ENCODE data around the gene SRPK2. TPM values are rescaled to one million over a fixed set of nuclear protein-coding genes. Genes with fewer than 3 reads are reported as not detected.
A peak's percentile ranks its signal among the peaks of the same experiment; 100 is the strongest.
"Not testable (repeated sequence)": the region's sequence is repeated elsewhere in the genome, so short reads cannot be mapped to it uniquely, and the experiment has no call there.

Gene SRPK2
- total RNA-seq, 4 donors from 2014 or later = 33.0 to 47.4 (median 42.8) TPM

GRCh38 chr7:105268511-105269392, 120.0 kb downstream of the SRPK2 start:
- Histone ChIP-seq H3K27me3 (no peaks in the 10 kb centered on the region), H3K9me3 (no peaks in the 10 kb centered on the region), H3K4me1 (peaks cover 28 to 37% (median 34%) of the 10 kb centered on the region in 4 donors), H3K36me3 (no peaks in the 10 kb centered on the region), H3K27ac (replicated peaks in 1 of 4) (peak overlapping the region; percentile 69 to 77 (median 76)), H3K4me3 (peak overlapping the region; percentile 37 to 56 (median 47))
- WGBS = 1% methylated on average over 6 of the region's 6 CpGs
- no peak for DNase-seq (ENCODE audit: extremely low spot score)
- TF ChIP-seq, protein P1, sequence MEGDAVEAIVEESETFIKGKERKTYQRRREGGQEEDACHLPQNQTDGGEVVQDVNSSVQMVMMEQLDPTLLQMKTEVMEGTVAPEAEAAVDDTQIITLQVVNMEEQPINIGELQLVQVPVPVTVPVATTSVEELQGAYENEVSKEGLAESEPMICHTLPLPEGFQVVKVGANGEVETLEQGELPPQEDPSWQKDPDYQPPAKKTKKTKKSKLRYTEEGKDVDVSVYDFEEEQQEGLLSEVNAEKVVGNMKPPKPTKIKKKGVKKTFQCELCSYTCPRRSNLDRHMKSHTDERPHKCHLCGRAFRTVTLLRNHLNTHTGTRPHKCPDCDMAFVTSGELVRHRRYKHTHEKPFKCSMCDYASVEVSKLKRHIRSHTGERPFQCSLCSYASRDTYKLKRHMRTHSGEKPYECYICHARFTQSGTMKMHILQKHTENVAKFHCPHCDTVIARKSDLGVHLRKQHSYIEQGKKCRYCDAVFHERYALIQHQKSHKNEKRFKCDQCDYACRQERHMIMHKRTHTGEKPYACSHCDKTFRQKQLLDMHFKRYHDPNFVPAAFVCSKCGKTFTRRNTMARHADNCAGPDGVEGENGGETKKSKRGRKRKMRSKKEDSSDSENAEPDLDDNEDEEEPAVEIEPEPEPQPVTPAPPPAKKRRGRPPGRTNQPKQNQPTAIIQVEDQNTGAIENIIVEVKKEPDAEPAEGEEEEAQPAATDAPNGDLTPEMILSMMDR (IDR thresholded peaks at IDR 0.05) = no peak
- peak; percentile 35 to 61 for TF ChIP-seq POLR2AphosphoS5 (IDR thresholded peaks at IDR 0.05)
- TF ChIP-seq POLR2A (IDR thresholded peaks at IDR 0.05; ENCODE audit: low read depth) = no peak
- TF ChIP-seq EP300 (IDR thresholded peaks at IDR 0.05) = no peak
- intact Hi-C loops (cut with DNase I) = no loop called here

GRCh38 chr7:105268056-105268455, 120.7 kb downstream of the SRPK2 start:
- no peaks in the 10 kb centered on the region for H3K9me3 ChIP-seq
- peaks cover 28 to 37% (median 34%) of the 10 kb centered on the region in 4 donors for H3K4me1 ChIP-seq
- intact Hi-C loops (cut with DNase I) = no loop called here
- TF ChIP-seq EP300 (IDR thresholded peaks at IDR 0.05) = no peak
- TF ChIP-seq, protein P1 (IDR thresholded peaks at IDR 0.05) = peak in 1 of 3 experiments; percentile 18
- H3K36me3 ChIP-seq = no peaks in the 10 kb centered on the region
- WGBS = 24% methylated on average over 1 of the region's 1 CpG
- H3K27ac ChIP-seq (replicated peaks in 1 of 4) = peak overlapping the region; percentile 69 to 77 (median 76)
- DNase-seq (ENCODE audit: extremely low spot score) = no peak
- no peaks in the 10 kb centered on the region for H3K27me3 ChIP-seq
- H3K4me3 ChIP-seq = peak overlapping the region; percentile 37 to 56 (median 47)

GRCh38 chr7:105267244-105267643, 121.5 kb downstream of the SRPK2 start:
- TF ChIP-seq EP300 (IDR thresholded peaks at IDR 0.05) (no peak), POLR2AphosphoS5 (IDR thresholded peaks at IDR 0.05) (no peak), POLR2A (IDR thresholded peaks at IDR 0.05; ENCODE audit: low read depth) (no peak)
- TF ChIP-seq, protein P1 (IDR thresholded peaks at IDR 0.05) = no peak
- H3K36me3 ChIP-seq = no peaks in the 10 kb centered on the region
- peak overlapping the region in 3 of 4 donors; percentile 38 to 76 (median 69) for H3K27ac ChIP-seq (replicated peaks in 1 of 4)
- H3K27me3 ChIP-seq = no peaks in the 10 kb centered on the region
- intact Hi-C loops (cut with DNase I) = no loop called here
- WGBS = 54% methylated on average over 1 of the region's 1 CpG
- no peaks in the 10 kb centered on the region for H3K9me3 ChIP-seq
- peak overlapping the region in 2 of 4 donors; percentile 16 to 37 for H3K4me3 ChIP-seq
- DNase-seq (ENCODE audit: extremely low spot score) = no peak
- H3K4me1 ChIP-seq = peaks cover 28 to 37% (median 34%) of the 10 kb centered on the region in 4 donors

DNA sequence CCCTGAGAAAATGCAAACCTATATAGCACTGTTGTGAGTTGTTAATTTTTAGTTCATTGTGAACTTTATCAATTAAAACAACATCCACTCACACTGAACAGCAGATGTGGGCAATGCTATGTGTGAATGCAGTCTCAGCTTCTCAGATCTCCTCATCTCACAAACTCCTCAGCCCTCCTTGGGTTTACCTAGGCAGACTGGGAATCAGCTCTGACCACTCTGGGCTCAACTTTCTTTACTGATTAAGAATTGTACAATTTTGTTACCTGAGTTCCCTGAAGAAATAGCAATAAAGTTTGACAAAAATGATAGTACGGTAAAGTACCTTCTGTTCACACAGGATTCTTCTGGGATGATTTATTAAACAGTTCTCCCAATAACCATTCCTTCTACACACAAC, 124.0 kb downstream of the SRPK2 start:
- Histone ChIP-seq H3K27ac (replicated peaks in 1 of 4) (no peak overlapping the region), H3K4me3 (no peak overlapping the region), H3K27me3 (no peaks in the 10 kb centered on the region), H3K9me3 (peaks cover 0 to 3% (median 0%) of the 10 kb centered on the region in 4 donors), H3K4me1 (peaks cover 21 to 39% (median 31%) of the 10 kb centered on the region in 4 donors), H3K36me3 (no peaks in the 10 kb centered on the region)
- intact Hi-C loops (cut with DNase I) = no loop called here
- no peak for DNase-seq (ENCODE audit: extremely low spot score)
- 90% methylated on average over 1 of the region's 1 CpG for WGBS
- TF ChIP-seq POLR2A (IDR thresholded peaks at IDR 0.05; ENCODE audit: low read depth) = no peak
- no peak for TF ChIP-seq POLR2AphosphoS5 (IDR thresholded peaks at IDR 0.05)

GRCh38 chr7:105261689-105262088, 127.0 kb downstream of the SRPK2 start:
- 47% methylated on average over 2 of the region's 2 CpGs for WGBS
- Histone ChIP-seq H3K4me1 (peaks cover 10 to 20% (median 15%) of the 10 kb centered on the region in 4 donors), H3K9me3 (peaks cover 0 to 7% (median 0%) of the 10 kb centered on the region in 4 donors), H3K27ac (replicated peaks in 1 of 4) (no peak overlapping the region), H3K36me3 (no peaks in the 10 kb centered on the region), H3K27me3 (no peaks in the 10 kb centered on the region), H3K4me3 (no peak overlapping the region)
- intact Hi-C loops (cut with DNase I) = no loop called here
- DNase-seq (ENCODE audit: extremely low spot score) = no peak
- TF ChIP-seq EP300 (IDR thresholded peaks at IDR 0.05) = no peak
- TF ChIP-seq, protein P1 (IDR thresholded peaks at IDR 0.05) = no peak
- no peak for TF ChIP-seq POLR2A (IDR thresholded peaks at IDR 0.05; ENCODE audit: low read depth)
- TF ChIP-seq POLR2AphosphoS5 (IDR thresholded peaks at IDR 0.05) = no peak

DNA sequence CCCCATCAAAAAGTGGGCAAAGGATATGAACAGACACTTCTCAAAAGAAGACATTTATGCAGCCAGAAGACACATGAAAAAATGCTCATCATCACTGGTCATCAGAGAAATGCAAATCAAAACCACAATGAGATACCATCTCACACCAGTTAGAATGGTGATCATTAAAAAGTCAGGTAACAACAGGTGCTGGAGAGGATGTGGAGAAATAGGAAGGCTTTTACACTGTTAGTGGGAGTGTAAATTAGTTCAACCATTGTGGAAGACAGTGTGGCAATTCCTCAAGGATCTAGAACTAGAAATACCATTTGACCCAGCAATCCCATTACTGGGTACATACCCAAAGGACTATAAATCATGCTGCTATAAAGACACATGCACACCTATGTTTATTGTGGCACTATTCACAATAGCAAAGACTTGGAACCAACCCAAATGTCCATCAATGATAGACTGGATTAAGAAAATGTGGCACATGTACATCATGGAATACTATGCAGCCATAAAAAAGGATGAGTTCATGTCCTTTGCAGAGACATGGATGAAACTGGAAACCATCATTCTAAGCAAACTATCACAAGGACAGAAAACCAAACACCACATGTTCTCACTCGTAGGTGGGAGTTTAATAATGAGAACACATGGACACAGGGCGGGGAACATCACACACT, 128.4 kb downstream of the SRPK2 start:
- H3K36me3 ChIP-seq; H3K4me3 ChIP-seq; intact Hi-C loops (cut with DNase I); H3K9me3 ChIP-seq; DNase-seq (ENCODE audit: extremely low spot score); H3K27ac ChIP-seq (replicated peaks in 1 of 4); H3K27me3 ChIP-seq: not testable (repeated sequence)
- peaks cover 12 to 18% (median 12%) of the 10 kb centered on the region in 4 donors for H3K4me1 ChIP-seq
- 85% methylated on average over 2 of the region's 2 CpGs for WGBS

GRCh38 chr7:105258919-105259318, 129.8 kb downstream of the SRPK2 start:
- DNase-seq (ENCODE audit: extremely low spot score); H3K27ac ChIP-seq (replicated peaks in 1 of 4); intact Hi-C loops (cut with DNase I); H3K9me3 ChIP-seq; H3K27me3 ChIP-seq; H3K36me3 ChIP-seq; H3K4me3 ChIP-seq: not testable (repeated sequence)
- peaks cover 12 to 18% (median 14%) of the 10 kb centered on the region in 4 donors for H3K4me1 ChIP-seq
